Measurements from ENCODE around the gene PTPRN2.

GRCh38 chr7:158351481-158351880 lies 236.1 kb downstream of the PTPRN2 start:
- no peak for TF ChIP-seq CTCF (IDR thresholded peaks at IDR 0.05)
- TF ChIP-seq POLR2A (IDR thresholded peaks at IDR 0.05), result no peak
- TF ChIP-seq EP300 (IDR thresholded peaks at IDR 0.05), result no peak
- TF ChIP-seq POLR2AphosphoS5 (IDR thresholded peaks at IDR 0.05), result no peak

Measured in sigmoid colon (tissue), 4 donors.